ENCODE measurements around the gene CA10. TPM values are rescaled to one million over a fixed set of nuclear protein-coding genes. Genes with fewer than 3 reads are reported as not detected.

The CA10 gene
- total RNA-seq, 4 donors from 2014 or later = 0.96 to 4.1 (median 1.1) TPM; not detected in 1

GRCh38 chr17:51890710-51891109 lies 267.8 kb downstream of the CA10 start:
- H3K36me3 ChIP-seq = no peaks in the 10 kb centered on the region
- TF ChIP-seq POLR2A (IDR thresholded peaks at IDR 0.05) (no peak), EP300 (IDR thresholded peaks at IDR 0.05; ENCODE audit: low read depth) (no peak), POLR2AphosphoS5 (IDR thresholded peaks at IDR 0.05) (no peak)
- TF ChIP-seq, protein P1, sequence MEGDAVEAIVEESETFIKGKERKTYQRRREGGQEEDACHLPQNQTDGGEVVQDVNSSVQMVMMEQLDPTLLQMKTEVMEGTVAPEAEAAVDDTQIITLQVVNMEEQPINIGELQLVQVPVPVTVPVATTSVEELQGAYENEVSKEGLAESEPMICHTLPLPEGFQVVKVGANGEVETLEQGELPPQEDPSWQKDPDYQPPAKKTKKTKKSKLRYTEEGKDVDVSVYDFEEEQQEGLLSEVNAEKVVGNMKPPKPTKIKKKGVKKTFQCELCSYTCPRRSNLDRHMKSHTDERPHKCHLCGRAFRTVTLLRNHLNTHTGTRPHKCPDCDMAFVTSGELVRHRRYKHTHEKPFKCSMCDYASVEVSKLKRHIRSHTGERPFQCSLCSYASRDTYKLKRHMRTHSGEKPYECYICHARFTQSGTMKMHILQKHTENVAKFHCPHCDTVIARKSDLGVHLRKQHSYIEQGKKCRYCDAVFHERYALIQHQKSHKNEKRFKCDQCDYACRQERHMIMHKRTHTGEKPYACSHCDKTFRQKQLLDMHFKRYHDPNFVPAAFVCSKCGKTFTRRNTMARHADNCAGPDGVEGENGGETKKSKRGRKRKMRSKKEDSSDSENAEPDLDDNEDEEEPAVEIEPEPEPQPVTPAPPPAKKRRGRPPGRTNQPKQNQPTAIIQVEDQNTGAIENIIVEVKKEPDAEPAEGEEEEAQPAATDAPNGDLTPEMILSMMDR (IDR thresholded peaks at IDR 0.05) = no peak
- H3K9me3 ChIP-seq = no peaks in the 10 kb centered on the region
- H3K4me1 ChIP-seq = no peaks in the 10 kb centered on the region
- no peak overlapping the region for H3K4me3 ChIP-seq
- H3K27me3 ChIP-seq = no peaks in the 10 kb centered on the region
- H3K27ac ChIP-seq = no peak overlapping the region
- intact Hi-C loops (cut with DNase I; ENCODE audit: low total_unique reads) (no loop called here), in situ Hi-C loops (cut with MboI; ENCODE audit: low pct_ligation_motif_present in 1 of 4, low pct_unique_long_range_greater_than_20kb in 1 of 4, low sequenced_read_pairs in 3 of 4) (no loop called here)
- no peak for DNase-seq
- WGBS, 2 donors (ENCODE audit: low coverage in 1 of 2) = 91 to 93% methylated on average over 1 of the region's 1 CpG

- DNase-seq = no peak
- 63 to 88% methylated on average over 1 to 2 of the region's 2 CpGs for WGBS, 2 donors (ENCODE audit: low coverage in 1 of 2)
- intact Hi-C loops (cut with DNase I; ENCODE audit: low total_unique reads) = no loop called here
These were observed 269.7 kb downstream of the CA10 start for GRCh38 chr17:51888816-51889215.

GRCh38 chr17:51876986-51877385 lies 281.5 kb downstream of the CA10 start:
- in situ Hi-C loops (cut with MboI; ENCODE audit: low pct_ligation_motif_present in 1 of 4, low pct_unique_long_range_greater_than_20kb in 1 of 4, low sequenced_read_pairs in 3 of 4) = no loop called here
- Histone ChIP-seq H3K27ac (no peak overlapping the region), H3K4me3 (no peak overlapping the region), H3K27me3 (no peaks in the 10 kb centered on the region), H3K9me3 (no peaks in the 10 kb centered on the region), H3K36me3 (no peaks in the 10 kb centered on the region), H3K4me1 (no peaks in the 10 kb centered on the region)
- intact Hi-C loops (cut with DNase I; ENCODE audit: low total_unique reads) = no loop called here
- TF ChIP-seq POLR2A (IDR thresholded peaks at IDR 0.05) (no peak), POLR2AphosphoS5 (IDR thresholded peaks at IDR 0.05) (no peak), EP300 (IDR thresholded peaks at IDR 0.05; ENCODE audit: low read depth) (no peak)
- TF ChIP-seq, protein P1 (IDR thresholded peaks at IDR 0.05) = no peak
- no peak for DNase-seq

More at GRCh38 chr17:51888816-51889215, 269.7 kb downstream of the CA10 start:
- H3K36me3 ChIP-seq = no peaks in the 10 kb centered on the region
- no peak overlapping the region for H3K4me3 ChIP-seq
- no peak overlapping the region for H3K27ac ChIP-seq
- no peak for TF ChIP-seq POLR2A (IDR thresholded peaks at IDR 0.05)
- TF ChIP-seq EP300 (IDR thresholded peaks at IDR 0.05; ENCODE audit: low read depth) = no peak
- no peak for TF ChIP-seq POLR2AphosphoS5 (IDR thresholded peaks at IDR 0.05)
- TF ChIP-seq, protein P1 (IDR thresholded peaks at IDR 0.05) = no peak
- H3K4me1 ChIP-seq = no peaks in the 10 kb centered on the region
- in situ Hi-C loops (cut with MboI; ENCODE audit: low pct_ligation_motif_present in 1 of 4, low pct_unique_long_range_greater_than_20kb in 1 of 4, low sequenced_read_pairs in 3 of 4) = no loop called here
- H3K9me3 ChIP-seq = no peaks in the 10 kb centered on the region
- H3K27me3 ChIP-seq = no peaks in the 10 kb centered on the region

- intact Hi-C loops (cut with DNase I; ENCODE audit: low total_unique reads) = no loop called here
- no peaks in the 10 kb centered on the region for H3K27me3 ChIP-seq
- H3K4me3 ChIP-seq = no peak overlapping the region
- no peak for DNase-seq
- no peaks in the 10 kb centered on the region for H3K36me3 ChIP-seq
- TF ChIP-seq POLR2A (IDR thresholded peaks at IDR 0.05) = no peak
- no peak for TF ChIP-seq POLR2AphosphoS5 (IDR thresholded peaks at IDR 0.05)
- no peak for TF ChIP-seq EP300 (IDR thresholded peaks at IDR 0.05; ENCODE audit: low read depth)
- TF ChIP-seq, protein P1 (IDR thresholded peaks at IDR 0.05) = no peak
- H3K9me3 ChIP-seq = no peaks in the 10 kb centered on the region
- no peak overlapping the region for H3K27ac ChIP-seq
- in situ Hi-C loops (cut with MboI; ENCODE audit: low pct_ligation_motif_present in 1 of 4, low pct_unique_long_range_greater_than_20kb in 1 of 4, low sequenced_read_pairs in 3 of 4) = no loop called here
- H3K4me1 ChIP-seq = no peaks in the 10 kb centered on the region
- 33 to 42% methylated on average over 3 of the region's 3 CpGs for WGBS, 2 donors (ENCODE audit: low coverage in 1 of 2)
These were observed 285.2 kb downstream of the CA10 start for GRCh38 chr17:51873302-51873701.

All from transverse colon (tissue), 4 donors.